Vein endothelial cell (primary cell): ENCODE measurements around the gene NCAPG. TPM values are rescaled to one million over a fixed set of nuclear protein-coding genes. Genes with fewer than 3 reads are reported as not detected.

Source experiments
- total RNA-seq: library from RNA; depleted of rRNA; stranded (reverse); fragments of >200 nt; gene quantifications from 2 replicates; pipeline ENCODE4 v1.2.3, GENCODE V29; 2012

The NCAPG gene, protein sequence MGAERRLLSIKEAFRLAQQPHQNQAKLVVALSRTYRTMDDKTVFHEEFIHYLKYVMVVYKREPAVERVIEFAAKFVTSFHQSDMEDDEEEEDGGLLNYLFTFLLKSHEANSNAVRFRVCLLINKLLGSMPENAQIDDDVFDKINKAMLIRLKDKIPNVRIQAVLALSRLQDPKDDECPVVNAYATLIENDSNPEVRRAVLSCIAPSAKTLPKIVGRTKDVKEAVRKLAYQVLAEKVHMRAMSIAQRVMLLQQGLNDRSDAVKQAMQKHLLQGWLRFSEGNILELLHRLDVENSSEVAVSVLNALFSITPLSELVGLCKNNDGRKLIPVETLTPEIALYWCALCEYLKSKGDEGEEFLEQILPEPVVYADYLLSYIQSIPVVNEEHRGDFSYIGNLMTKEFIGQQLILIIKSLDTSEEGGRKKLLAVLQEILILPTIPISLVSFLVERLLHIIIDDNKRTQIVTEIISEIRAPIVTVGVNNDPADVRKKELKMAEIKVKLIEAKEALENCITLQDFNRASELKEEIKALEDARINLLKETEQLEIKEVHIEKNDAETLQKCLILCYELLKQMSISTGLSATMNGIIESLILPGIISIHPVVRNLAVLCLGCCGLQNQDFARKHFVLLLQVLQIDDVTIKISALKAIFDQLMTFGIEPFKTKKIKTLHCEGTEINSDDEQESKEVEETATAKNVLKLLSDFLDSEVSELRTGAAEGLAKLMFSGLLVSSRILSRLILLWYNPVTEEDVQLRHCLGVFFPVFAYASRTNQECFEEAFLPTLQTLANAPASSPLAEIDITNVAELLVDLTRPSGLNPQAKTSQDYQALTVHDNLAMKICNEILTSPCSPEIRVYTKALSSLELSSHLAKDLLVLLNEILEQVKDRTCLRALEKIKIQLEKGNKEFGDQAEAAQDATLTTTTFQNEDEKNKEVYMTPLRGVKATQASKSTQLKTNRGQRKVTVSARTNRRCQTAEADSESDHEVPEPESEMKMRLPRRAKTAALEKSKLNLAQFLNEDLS
- total RNA-seq: 17.6 and 39.1 TPM in 2 replicates

DNA sequence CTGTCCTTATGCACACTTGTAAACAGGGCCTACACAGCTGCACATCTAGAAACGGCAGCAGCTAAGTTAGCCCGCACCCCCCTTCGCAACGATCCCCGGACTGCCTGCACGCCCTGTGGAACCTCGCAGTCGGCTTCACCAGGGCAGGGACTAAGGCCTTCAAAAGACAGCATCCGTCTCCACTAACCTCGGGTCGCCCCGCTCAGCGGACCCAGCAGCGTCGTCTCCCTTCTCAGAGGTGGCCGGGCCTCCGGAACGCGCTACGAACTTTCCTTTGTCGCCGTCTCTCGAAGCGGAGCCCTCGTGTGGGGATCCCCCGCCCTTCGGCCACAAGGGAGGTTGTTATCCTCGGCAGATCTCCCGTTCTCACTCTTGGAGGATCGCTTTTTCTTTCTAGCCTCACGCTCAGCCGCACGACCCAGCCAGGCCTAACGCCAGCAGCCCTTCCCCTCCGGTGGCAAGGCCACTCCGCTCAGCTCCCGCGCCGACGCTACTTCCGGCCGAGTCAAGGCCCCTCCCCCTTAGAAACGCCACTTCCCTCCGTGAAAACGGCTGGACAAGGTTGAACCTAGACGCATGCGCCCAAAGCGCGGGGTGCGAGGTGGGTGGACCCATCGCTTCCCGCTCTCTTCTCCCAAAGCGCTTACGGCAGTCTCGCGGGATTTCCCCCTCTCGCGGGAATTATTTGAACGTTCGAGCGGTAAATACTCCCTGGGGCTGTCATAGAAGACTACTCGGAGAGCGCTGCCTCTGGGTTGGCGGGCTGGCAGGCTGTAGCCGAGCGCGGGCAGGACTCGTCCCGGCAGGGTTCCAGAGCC lies at the start of gene NCAPG, which contains the start of gene DCAF16:
Gene NCAPG (plus strand): TSS at position 720 of the 818 bp plus-strand sequence. CDS start 99 bp downstream, outside the sequence.
Gene DCAF16 (minus strand): TSS at position 498 of the 818 bp plus-strand sequence. CDS start 6,616 bp downstream, outside the sequence.

DNA sequence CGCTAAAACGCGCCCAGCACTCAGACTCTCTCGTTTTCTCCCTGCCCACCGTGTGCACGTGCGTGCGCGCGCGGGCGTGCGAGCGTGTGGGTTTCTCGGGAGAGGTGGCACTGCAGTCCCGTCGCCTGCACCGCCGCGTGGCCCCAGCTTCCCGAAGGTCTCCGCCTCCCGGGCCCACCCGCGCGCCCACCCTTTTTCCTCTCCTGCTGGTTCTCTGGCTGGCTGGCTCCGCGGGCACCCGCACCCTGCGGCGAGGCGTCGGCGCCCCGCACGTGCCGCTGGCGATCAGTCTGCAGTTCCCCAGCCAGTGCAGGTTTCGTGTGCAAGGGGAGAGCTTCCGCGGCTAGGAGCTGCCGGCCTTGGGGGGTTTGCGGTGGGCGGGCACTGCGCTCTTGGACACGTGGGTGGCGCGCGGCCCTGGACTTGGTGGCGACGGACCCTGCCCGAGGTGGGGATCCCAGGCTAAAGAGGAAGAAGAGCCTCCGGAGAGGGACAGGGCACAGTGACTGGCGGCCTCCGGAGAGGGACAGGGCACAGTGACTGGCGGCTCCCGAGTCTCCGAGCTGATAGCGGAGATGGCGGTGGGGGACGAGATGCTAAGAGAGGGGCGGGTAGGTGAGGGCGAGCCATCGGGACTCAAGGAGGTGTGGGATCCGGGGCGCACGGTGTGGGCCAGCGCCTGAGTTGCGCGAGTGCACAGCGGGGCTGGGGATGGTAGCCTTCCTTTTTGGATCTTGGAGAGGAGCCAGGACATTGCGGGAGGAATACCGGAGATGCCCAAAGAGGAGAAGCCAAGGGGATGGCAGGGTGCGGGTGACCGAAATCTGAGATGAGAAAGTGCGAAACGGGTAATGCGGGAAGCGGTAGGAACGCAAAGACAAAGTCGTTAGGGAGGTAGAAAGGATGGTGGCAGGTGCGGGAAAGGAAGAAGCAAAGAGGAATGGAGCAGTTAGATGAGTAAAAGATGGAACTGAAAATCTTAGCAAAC lies 29.2 kb upstream of the NCAPG start, which contains the start of gene FAM184B:
Gene FAM184B (minus strand): TSS at position 322 of the 988 bp plus-strand sequence. CDS start 322 bp downstream, outside the sequence.

Other genes starting within 250 kb of the NCAPG start
- gene LAP3, start 233.8 kb upstream of the NCAPG start, total RNA-seq: 169 and 178 TPM in 2 replicates
- 11.9 and 13.1 TPM in 2 replicates for gene MED28, start 196.3 kb upstream of the NCAPG start, total RNA-seq
- gene FAM184B, start 29.4 kb upstream of the NCAPG start, total RNA-seq: not detected in 2 replicates
- 28.6 and 38.2 TPM in 2 replicates for gene DCAF16, start 222 bp upstream of the NCAPG start, total RNA-seq
- 18.0 and 21.9 TPM in 2 replicates for gene LCORL, start 210.8 kb downstream of the NCAPG start, total RNA-seq